Osteoblast (primary cell): Measurements from ENCODE around the gene C16orf74. TPM values are rescaled to one million over a fixed set of nuclear protein-coding genes. Genes with fewer than 3 reads are reported as not detected.
A peak's percentile ranks its signal among the peaks of the same experiment; 100 is the strongest.

Experiments used
- DNase-seq: peaks from one replicate; pipeline ENCODE4 v3.0.0; 2011; ENCODE audit warnings: low spot score, mixed read lengths; ENCODE audit not compliant: insufficient read length; ENCODE audit errors: missing footprints
- H2AFZ ChIP-seq: 2 replicates; pipeline ENCODE4 v1.6.0; 2011; ENCODE audit warnings: mild to moderate bottlenecking, low read length
- H3K27ac ChIP-seq: 2 replicates; pipeline ENCODE4 v1.5.1; 2011; ENCODE audit warnings: mild to moderate bottlenecking, low read depth, low read length, moderate library complexity
- H3K27me3 ChIP-seq: 2 replicates; pipeline ENCODE4 v1.6.0; 2012; ENCODE audit warnings: mild to moderate bottlenecking, control low read depth, inconsistent platforms, low read length, moderate library complexity; ENCODE audit not compliant: insufficient read depth
- H3K36me3 ChIP-seq: 2 replicates; pipeline ENCODE4 v1.5.1; 2011; ENCODE audit warnings: mild to moderate bottlenecking, low read length, control low read depth, moderate library complexity; ENCODE audit not compliant: insufficient read depth
- H3K4me1 ChIP-seq: 2 replicates; pipeline ENCODE4 v1.5.1; 2011; ENCODE audit warnings: mild to moderate bottlenecking, low read length, control low read depth, moderate library complexity; ENCODE audit not compliant: insufficient read depth
- H3K4me2 ChIP-seq: 2 replicates; pipeline ENCODE4 v1.6.0; 2011; ENCODE audit warnings: mild to moderate bottlenecking, low read length; ENCODE audit not compliant: insufficient read depth
- H3K4me3 ChIP-seq: fragments of 200-600 bp; sonication (generic); 3 replicates; pipeline ENCODE4 v1.5.1; 2012; ENCODE audit warnings: mild to moderate bottlenecking, low read length, inconsistent platforms; ENCODE audit not compliant: insufficient read depth
- H3K79me2 ChIP-seq: 2 replicates; pipeline ENCODE4 v1.6.0; 2012; ENCODE audit warnings: mild to moderate bottlenecking, low read length, control low read depth, inconsistent platforms; ENCODE audit not compliant: insufficient read depth
- H3K9me3 ChIP-seq: 2 replicates; pipeline ENCODE4 v1.5.1; 2011; ENCODE audit warnings: low read depth, low read length, control low read depth
- H4K20me1 ChIP-seq: 2 replicates; pipeline ENCODE4 v1.6.0; 2012; ENCODE audit warnings: mild to moderate bottlenecking, low read length, control low read depth; ENCODE audit not compliant: insufficient read depth
- small RNA-seq: library from RNA; depleted of rRNA; stranded (forward); fragments of <200 nt; gene quantifications from one replicate; pipeline ENCODE3, GENCODE V24; 2012
- total RNA-seq: library from RNA; depleted of rRNA; stranded (reverse); fragments of >200 nt; gene quantifications from 2 replicates; pipeline ENCODE4 v1.2.3, GENCODE V29; 2012
- TF ChIP-seq, protein P1 (sequence below): IDR thresholded peaks from 2 replicates; pipeline ENCODE4 v1.5.1; 2011; ENCODE audit warnings: mild to moderate bottlenecking, low read depth, low read length, moderate library complexity; ENCODE audit errors: extremely low read depth

The C16orf74 gene
- total RNA-seq, 1 donor, result 0.72 TPM

GRCh38 chr16:85658504-85659326, 92.2 kb downstream of the C16orf74 start:
- H3K4me2 ChIP-seq, result no peak overlapping the region
- TF ChIP-seq, protein P1, sequence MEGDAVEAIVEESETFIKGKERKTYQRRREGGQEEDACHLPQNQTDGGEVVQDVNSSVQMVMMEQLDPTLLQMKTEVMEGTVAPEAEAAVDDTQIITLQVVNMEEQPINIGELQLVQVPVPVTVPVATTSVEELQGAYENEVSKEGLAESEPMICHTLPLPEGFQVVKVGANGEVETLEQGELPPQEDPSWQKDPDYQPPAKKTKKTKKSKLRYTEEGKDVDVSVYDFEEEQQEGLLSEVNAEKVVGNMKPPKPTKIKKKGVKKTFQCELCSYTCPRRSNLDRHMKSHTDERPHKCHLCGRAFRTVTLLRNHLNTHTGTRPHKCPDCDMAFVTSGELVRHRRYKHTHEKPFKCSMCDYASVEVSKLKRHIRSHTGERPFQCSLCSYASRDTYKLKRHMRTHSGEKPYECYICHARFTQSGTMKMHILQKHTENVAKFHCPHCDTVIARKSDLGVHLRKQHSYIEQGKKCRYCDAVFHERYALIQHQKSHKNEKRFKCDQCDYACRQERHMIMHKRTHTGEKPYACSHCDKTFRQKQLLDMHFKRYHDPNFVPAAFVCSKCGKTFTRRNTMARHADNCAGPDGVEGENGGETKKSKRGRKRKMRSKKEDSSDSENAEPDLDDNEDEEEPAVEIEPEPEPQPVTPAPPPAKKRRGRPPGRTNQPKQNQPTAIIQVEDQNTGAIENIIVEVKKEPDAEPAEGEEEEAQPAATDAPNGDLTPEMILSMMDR, result no peak
- H3K9me3 ChIP-seq, result no peaks in the 10 kb centered on the region
- H3K4me3 ChIP-seq, result no peak overlapping the region
- H3K4me1 ChIP-seq, result no peaks in the 10 kb centered on the region
- peaks cover under 1% of the 10 kb centered on the region for H3K79me2 ChIP-seq
- H3K27me3 ChIP-seq, result no peaks in the 10 kb centered on the region
- peaks cover 65% of the 10 kb centered on the region for H4K20me1 ChIP-seq
- H3K27ac ChIP-seq, result no peak overlapping the region
- H3K36me3 ChIP-seq, result peaks cover 77% of the 10 kb centered on the region
- H2AFZ ChIP-seq, result no peak overlapping the region
- DNase-seq, result peak; percentile 82

GRCh38 chr16:85657996-85658395, 92.9 kb downstream of the C16orf74 start:
- Histone ChIP-seq H3K27me3 (no peaks in the 10 kb centered on the region), H2AFZ (no peak overlapping the region), H3K79me2 (peaks cover 4% of the 10 kb centered on the region), H3K4me2 (no peak overlapping the region), H3K27ac (no peak overlapping the region), H4K20me1 (peaks cover 69% of the 10 kb centered on the region), H3K9me3 (no peaks in the 10 kb centered on the region), H3K4me3 (no peak overlapping the region), H3K4me1 (peaks cover 4% of the 10 kb centered on the region), H3K36me3 (peaks cover 70% of the 10 kb centered on the region)
- peak; percentile 54 for DNase-seq
- TF ChIP-seq, protein P1, result no peak

Small RNA genes lying within 50 kb of the gene (small RNA-seq; reads per million reads assigned to genes)
- gene RN7SL381P (not detected), gene RNU1-103P (not detected)

Other genes with a start within 250 kb of the C16orf74 start
- gene GSE1, start 137.8 kb downstream of the C16orf74 start, total RNA-seq, result 49.6 and 55.7 TPM in 2 replicates
- gene GINS2, start 62.1 kb downstream of the C16orf74 start, total RNA-seq, result 1.2 and 1.8 TPM in 2 replicates
- 28.6 and 30.1 TPM in 2 replicates for gene EMC8, start 48.4 kb upstream of the C16orf74 start, total RNA-seq
- gene COX4I1, start 48.6 kb upstream of the C16orf74 start, total RNA-seq, result 277 and 297 TPM in 2 replicates
- gene IRF8, start 148.1 kb upstream of the C16orf74 start, total RNA-seq, result under 0.01 and 0.36 TPM in 2 replicates